Aorta (tissue), 5 donors: Measurements from ENCODE around the gene ASF1B. TPM values are rescaled to one million over a fixed set of nuclear protein-coding genes. Genes with fewer than 3 reads are reported as not detected.

Experiments
- ATAC-seq: fragments of 200-7000 bp; cut with Tn5 transposase; one replicate; pipeline ENCODE4 v1.9.1; 2022; ENCODE audit warnings: moderate library complexity; ENCODE audit not compliant: low FRiP score
- DNase-seq, 2 donors: peaks; one replicate each; pipeline ENCODE4 v3.0.0-alpha.2; 2020
- H3K27ac ChIP-seq, 2 donors: one replicate each; pipeline ENCODE4 v1.5.1; 2013; ENCODE audit warnings: low read length in 2 of 2, mild to moderate bottlenecking in 2 of 2, moderate library complexity in 2 of 2, control low read depth in 1 of 2, inconsistent platforms in 1 of 2, low read depth in 1 of 2
- H3K27me3 ChIP-seq, 2 donors: one replicate each; pipeline ENCODE4 v1.6.1; 2013; ENCODE audit warnings: control low read depth in 1 of 2, low read length in 1 of 2, mild to moderate bottlenecking in 1 of 2, moderate library complexity in 1 of 2; ENCODE audit not compliant: insufficient read depth in 2 of 2, control insufficient read depth in 1 of 2
- H3K36me3 ChIP-seq, 2 donors: one replicate each; pipeline ENCODE4 v1.6.1; 2013; ENCODE audit warnings: control low read depth in 1 of 2, low read length in 1 of 2, mild to moderate bottlenecking in 1 of 2; ENCODE audit not compliant: insufficient read depth in 2 of 2, control insufficient read depth in 1 of 2
- H3K4me1 ChIP-seq, 2 donors: one replicate each; pipeline ENCODE4 v1.6.1; 2013; ENCODE audit warnings: low read length in 2 of 2, control low read depth in 1 of 2, mild to moderate bottlenecking in 1 of 2, moderate library complexity in 1 of 2; ENCODE audit not compliant: insufficient read depth in 2 of 2, control insufficient read depth in 1 of 2
- H3K4me3 ChIP-seq, 2 donors: one replicate each; pipeline ENCODE4 v1.5.1; 2013; ENCODE audit warnings: low read length in 2 of 2, control low read depth in 1 of 2, mild to moderate bottlenecking in 1 of 2
- H3K9me3 ChIP-seq: one replicate; pipeline ENCODE4 v1.6.1; 2013; ENCODE audit warnings: mild to moderate bottlenecking, low read length; ENCODE audit not compliant: control insufficient read depth
- WGBS, 2 donors: extraction: QIAGEN DNeasy Blood & Tissue Kit; methylation state at CpG; one replicate each; pipeline ENCODE4 v1.1.7; 2013; 5-methylcytosine and 5-hydroxymethylcytosine counted together
- intact Hi-C, 2 donors: fragments of 100-400 bp; cut with DNase I; formaldehyde crosslinking; loops; one replicate each; pipeline versions ENCODE4 v1.14.2 to v1.15.0; 2022
- polyA plus RNA-seq, 2 donors: library from polyadenylated mRNA; stranded (reverse); fragments of 200-250 nt; gene quantifications; one replicate each; pipeline ENCODE4 v1.2.3, GENCODE V29; 2013
- total RNA-seq, 2 donors: library from RNA; stranded (reverse); fragmentation: NEBNext Ultra II Directional; extraction: Animal tissue kit (Norgen Biotek cat#: 25700); gene quantifications; one replicate each; pipeline ENCODE4 v1.2.1, GENCODE V29; 2021
- donor health status: healthy with polysubstance abuse.
- donor health status: Bipolar disorder and iron deficiency.
- donor health status: DM: no; HTN: no; CAD: no.
- donor health status: DM: no; HTN: no; CAD: no.
- donor health status: DM: yes; HTN: yes; CAD: no.

The ASF1B gene
- total and polyA plus RNA-seq, 4 donors = 0.49 to 2.0 (median 1.3) TPM

DNA sequence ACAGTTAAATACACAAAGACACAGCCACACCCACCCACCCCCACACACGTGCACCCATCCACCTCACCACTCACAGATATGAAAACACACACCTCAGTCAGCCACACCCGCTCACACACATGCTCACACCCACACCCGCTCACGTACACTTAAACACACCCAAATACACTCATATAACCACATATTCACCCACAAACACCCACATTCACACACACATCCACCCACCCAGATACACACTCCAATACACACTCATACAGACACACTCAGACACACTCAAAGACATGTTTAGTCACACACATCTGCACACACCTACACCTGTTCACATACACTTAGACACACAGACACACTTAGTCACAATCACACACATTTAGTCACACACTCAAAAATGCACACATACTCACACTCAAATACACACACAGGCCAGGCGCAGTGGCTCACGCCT, 39.0 kb upstream of the ASF1B start:
- 91 to 92% methylated on average over 6 of the region's 6 CpGs for WGBS, 2 donors
- intact Hi-C loops = no loop called here
- Histone ChIP-seq H3K36me3 (peaks cover 0 to 2% of the 10 kb centered on the region in 2 donors), H3K9me3 (no peaks in the 10 kb centered on the region), H3K27me3 (no peaks in the 10 kb centered on the region), H3K4me3 (no peak overlapping the region), H3K27ac (no peak overlapping the region), H3K4me1 (no peaks in the 10 kb centered on the region)
- DNase-seq (no peak), ATAC-seq (no peak)

DNA sequence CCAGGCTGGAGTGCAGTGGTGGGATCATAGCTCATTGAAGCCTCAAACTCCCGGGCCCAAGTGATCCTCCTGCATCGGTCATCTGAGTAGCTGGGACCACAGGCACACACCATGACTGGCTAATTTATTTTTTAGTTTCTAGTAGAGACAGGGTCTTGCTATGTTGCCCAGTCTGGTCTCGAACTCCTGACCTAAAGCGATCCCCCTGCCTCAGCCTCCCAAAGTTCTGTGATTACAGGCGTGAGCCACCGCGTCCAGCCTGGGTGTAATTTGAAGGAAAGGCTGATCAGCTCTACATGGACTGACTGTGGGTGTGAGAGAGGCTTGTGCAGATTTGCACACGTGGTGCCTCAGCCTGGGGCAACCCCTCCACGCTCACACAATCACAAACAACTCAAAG, 38.5 kb upstream of the ASF1B start:
- Histone ChIP-seq H3K27ac (no peak overlapping the region), H3K36me3 (peaks cover 0 to 2% of the 10 kb centered on the region in 2 donors), H3K9me3 (no peaks in the 10 kb centered on the region), H3K4me3 (no peak overlapping the region), H3K4me1 (no peaks in the 10 kb centered on the region), H3K27me3 (no peaks in the 10 kb centered on the region)
- WGBS, 2 donors = 96 to 98% methylated on average over 9 of the region's 9 CpGs
- no peak for DNase-seq
- no peak for ATAC-seq
- intact Hi-C loops = no loop called here

DNA sequence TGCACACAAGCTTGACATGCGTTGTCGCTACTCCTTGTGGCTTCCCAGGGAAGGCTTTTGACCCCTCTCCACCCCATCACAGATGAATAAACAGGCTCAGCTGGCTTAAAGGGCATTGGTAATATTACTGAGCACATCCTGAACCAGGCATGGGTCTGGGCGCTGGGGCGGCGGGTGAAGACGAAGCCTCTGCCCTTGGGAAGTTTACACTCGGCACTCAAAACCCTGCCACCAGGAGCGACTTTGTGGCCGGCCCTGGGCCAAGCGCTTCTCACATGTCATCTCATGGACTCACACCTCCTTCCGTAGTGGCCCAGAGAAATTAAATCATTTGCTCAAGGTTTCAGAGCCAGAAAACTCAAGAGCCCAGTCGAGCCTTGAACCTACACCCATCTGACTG, 32.6 kb upstream of the ASF1B start:
- H3K4me3 ChIP-seq = no peak overlapping the region
- no peaks in the 10 kb centered on the region for H3K4me1 ChIP-seq
- WGBS, 2 donors = 91 to 93% methylated on average over 12 of the region's 12 CpGs
- ATAC-seq (no peak), DNase-seq (no peak)
- H3K27me3 ChIP-seq = no peaks in the 10 kb centered on the region
- peaks cover 0 to 2% of the 10 kb centered on the region in 2 donors for H3K36me3 ChIP-seq
- intact Hi-C loops = no loop called here
- no peaks in the 10 kb centered on the region for H3K9me3 ChIP-seq
- H3K27ac ChIP-seq = no peak overlapping the region

DNA sequence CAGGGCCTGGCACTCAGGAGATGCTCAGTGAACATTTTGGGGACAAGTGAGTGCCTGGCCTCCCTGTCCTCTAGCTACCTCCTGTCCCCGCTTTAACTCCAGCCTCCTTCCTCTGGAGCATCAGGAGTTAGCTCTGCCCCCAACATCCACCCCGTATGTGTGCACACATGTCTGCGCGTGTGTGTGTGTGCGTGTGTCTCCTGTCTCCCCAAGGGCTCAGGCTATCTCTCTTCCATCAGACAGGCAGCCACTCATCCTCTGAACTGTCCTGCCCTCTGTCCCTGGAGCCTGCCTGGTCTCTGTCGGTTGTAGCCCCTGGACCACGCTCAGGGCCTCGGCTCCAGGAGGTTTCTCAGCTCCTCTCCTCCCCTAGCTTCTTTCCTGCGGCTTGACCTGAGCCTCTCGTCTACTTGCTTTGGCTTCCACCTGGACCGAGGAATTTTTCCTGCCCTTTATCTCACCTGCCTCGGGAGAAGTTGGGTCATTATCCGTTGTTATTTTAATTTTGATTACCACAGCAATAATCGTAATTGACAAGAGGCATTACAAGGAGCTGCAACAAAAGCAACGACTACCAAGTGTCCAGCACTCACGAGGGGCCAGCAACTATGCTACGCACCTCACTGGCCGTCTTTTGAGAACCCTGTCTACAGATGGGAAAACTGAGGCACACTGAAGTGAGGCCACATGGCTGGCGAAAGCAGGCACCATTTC, 32.0 kb upstream of the ASF1B start:
- peaks cover 0 to 2% of the 10 kb centered on the region in 2 donors for H3K36me3 ChIP-seq
- no peaks in the 10 kb centered on the region for H3K9me3 ChIP-seq

DNA sequence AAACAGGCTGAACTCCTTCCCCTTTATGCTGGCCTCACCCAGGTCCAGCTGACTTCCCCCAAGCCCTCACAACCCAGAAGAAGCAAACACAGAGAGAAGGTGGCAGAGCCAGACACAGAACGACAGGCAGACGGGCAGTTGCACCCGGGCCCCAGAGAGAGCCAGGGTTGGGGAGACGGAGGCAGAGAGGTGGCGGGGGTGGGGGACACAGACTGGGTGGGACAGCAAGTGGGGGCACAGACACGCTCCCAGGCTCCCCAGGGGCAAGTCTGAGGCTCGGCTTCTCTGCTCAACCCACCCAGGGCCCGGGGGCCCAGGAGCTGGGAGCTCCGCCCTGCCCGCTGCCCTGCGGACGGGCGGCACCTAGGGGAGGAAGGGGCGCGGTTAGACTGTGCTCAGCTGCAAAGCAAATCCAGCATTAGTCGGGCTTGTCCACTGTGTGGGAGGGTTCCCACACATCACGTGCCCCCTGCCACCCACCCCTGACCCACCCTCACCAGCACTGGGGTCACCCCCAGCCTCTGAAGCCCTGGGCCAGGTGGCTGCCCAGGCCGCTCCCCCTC, 31.3 kb upstream of the ASF1B start:
- DNase-seq (no peak), ATAC-seq (peak; percentile 58)
- 65 to 75% methylated on average over 12 to 18 of the region's 18 CpGs for WGBS, 2 donors
- Histone ChIP-seq H3K27me3 (no peaks in the 10 kb centered on the region), H3K27ac (no peak overlapping the region), H3K4me3 (no peak overlapping the region), H3K9me3 (no peaks in the 10 kb centered on the region), H3K36me3 (peaks cover 0 to 2% of the 10 kb centered on the region in 2 donors), H3K4me1 (no peaks in the 10 kb centered on the region)
- intact Hi-C loops = no loop called here

More for the DNA sequence above, 32.0 kb upstream of the ASF1B start:
- H3K27me3 ChIP-seq = no peaks in the 10 kb centered on the region
- no peak overlapping the region for H3K27ac ChIP-seq
- no peak for DNase-seq
- WGBS, 2 donors = 88 to 89% methylated on average over 19 of the region's 19 CpGs
- no peak for ATAC-seq
- intact Hi-C loops = no loop called here
- H3K4me1 ChIP-seq = no peaks in the 10 kb centered on the region
- no peak overlapping the region for H3K4me3 ChIP-seq

DNA sequence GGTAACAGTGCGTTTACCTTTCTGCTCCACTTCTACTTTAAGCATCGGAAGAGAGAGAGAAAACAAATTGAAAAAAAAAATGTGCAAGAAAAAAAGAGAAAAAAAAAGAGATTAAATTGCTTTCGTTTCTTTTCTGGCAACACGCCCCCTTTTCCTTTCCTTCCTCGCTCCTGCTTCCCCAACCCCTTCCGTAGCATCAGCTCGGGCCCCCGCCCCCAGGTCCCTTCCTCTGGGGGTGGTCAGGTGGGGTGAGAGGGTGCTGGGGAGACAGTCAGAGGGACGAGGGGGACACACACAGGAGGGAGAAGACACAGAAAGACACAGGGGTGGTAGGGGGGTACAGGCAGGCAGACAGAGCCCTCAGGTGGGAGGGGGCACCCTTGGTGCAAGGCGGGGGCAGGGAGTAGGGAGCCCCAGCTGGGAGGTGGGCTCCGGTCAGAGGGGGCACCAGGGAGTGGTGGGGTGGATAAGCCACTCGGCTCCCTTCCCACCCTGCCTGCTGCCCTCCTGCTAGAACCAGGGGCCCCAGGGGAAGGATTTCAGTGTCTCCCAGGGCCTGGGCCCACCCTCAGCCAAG, 30.7 kb upstream of the ASF1B start:
- no peak overlapping the region for H3K27ac ChIP-seq
- peak; percentile 2 for ATAC-seq
- WGBS, 2 donors = 76 to 79% methylated on average over 8 to 12 of the region's 12 CpGs

DNA sequence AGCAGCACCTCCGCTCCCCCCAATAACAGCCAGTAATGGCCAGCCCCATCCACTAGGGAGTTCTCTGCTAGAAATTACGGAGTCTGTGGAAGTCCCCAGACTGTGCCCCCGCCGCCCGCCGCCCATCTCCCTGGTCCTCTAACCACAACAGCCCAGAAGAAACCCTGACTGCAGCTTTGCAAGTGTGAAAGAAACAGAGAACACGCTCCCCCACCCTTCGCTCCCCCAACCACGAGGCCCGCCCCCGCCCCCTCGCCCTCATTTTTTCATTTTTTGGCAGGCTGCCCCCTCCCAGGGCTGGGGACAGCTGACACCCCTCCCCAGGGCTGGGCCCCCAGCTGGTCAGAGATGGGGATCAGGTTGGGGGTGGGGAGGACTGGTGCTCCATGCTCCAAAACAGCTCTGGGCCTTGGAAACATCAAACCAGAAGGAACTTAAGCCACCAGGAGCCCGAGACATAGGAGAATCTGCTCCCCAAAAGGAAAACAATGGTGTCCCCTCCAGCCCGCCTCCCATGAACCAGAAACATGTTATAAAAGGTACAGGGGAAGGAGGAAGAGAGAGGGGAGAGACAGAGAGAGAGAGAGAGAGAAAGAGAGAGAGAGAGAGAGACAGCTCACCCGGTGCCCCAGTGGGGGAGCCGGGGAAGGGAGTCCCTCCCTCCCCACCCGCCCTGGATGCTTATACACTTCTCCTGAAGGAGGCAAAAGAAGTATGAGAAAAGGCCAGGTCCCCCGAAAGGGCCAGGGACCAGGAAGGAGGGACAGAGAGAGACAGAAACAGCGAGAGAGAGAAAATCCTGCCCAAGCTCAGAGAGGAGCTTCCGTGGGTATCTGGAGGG, 29.8 kb upstream of the ASF1B start:
- Histone ChIP-seq H3K27ac (no peak overlapping the region), H3K9me3 (no peaks in the 10 kb centered on the region), H3K36me3 (peaks cover 0 to 2% of the 10 kb centered on the region in 2 donors), H3K4me3 (no peak overlapping the region), H3K27me3 (no peaks in the 10 kb centered on the region), H3K4me1 (no peaks in the 10 kb centered on the region)
- intact Hi-C loops = no loop called here
- 82 to 85% methylated on average over 20 of the region's 20 CpGs for WGBS, 2 donors
- DNase-seq = no peak
- ATAC-seq = no peak

More for the DNA sequence above, 30.7 kb upstream of the ASF1B start:
- no peak for DNase-seq
- Histone ChIP-seq H3K9me3 (no peaks in the 10 kb centered on the region), H3K4me1 (no peaks in the 10 kb centered on the region), H3K36me3 (peaks cover 0 to 4% of the 10 kb centered on the region in 2 donors), H3K27me3 (no peaks in the 10 kb centered on the region), H3K4me3 (no peak overlapping the region)
- intact Hi-C loops = no loop called here

DNA sequence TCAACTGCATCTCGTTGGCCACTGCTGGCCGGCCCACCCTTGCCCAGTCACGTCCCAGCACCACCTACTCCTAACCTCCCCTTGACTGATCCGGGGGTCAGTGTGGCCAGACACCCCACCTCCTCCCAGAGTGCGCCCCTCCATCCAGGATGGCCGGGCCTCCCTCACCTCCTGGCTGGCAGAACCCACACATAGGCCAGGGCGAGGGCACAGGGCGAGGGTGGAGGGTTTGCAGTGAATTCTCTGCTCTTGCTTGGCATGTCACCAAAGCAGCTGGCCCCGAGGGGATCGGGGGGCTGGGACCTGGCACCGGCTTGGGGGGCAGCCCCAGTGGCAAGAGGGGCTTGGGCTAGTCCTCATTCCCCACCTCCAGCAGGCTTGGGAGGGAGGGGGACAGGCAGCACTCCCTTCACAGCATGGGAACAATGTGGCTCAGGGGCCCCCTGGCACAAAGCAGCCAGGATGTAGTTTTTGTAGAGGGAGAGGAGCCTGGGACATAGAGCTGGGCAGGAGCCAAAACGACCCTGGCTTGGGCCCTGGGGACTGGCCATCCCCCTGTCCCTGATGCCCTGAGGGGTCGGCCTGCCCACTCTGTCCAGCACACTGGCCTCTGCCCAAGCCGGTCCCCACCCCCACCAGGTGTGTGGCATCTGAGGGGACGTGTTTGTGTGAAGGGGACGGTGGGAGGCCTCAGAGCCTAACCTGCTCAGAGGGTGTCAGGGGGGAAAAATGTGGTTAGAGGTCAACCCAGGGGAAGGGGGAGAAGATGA, 28.5 kb upstream of the ASF1B start:
- ATAC-seq (no peak), DNase-seq (no peak)
- no peak overlapping the region for H3K4me3 ChIP-seq
- no peaks in the 10 kb centered on the region for H3K27me3 ChIP-seq
- no peaks in the 10 kb centered on the region for H3K4me1 ChIP-seq
- WGBS, 2 donors = 64 to 68% methylated on average over 16 of the region's 16 CpGs
- no peaks in the 10 kb centered on the region for H3K9me3 ChIP-seq
- no peak overlapping the region for H3K27ac ChIP-seq
- peaks cover 0 to 2% of the 10 kb centered on the region in 2 donors for H3K36me3 ChIP-seq
- intact Hi-C loops = no loop called here
